MM.1S (cell line): ENCODE results near the gene SNTB2.

Experiments
- DNase-seq: peaks from one replicate; pipeline ENCODE4 v3.0.0-alpha.2; 2015
- H2AFZ ChIP-seq: fragments of 300-600 bp; sonication (generic); 2 replicates; pipeline ENCODE4 v1.6.0; 2016; ENCODE audit warnings: antibody characterized with exemption, low read length
- H3F3A ChIP-seq: fragments of 300-600 bp; sonication (generic); 2 replicates; pipeline ENCODE4 v1.6.1; 2016; ENCODE audit warnings: mild to moderate bottlenecking, antibody characterized with exemption, low read length, moderate library complexity, mixed read lengths; ENCODE audit not compliant: insufficient read depth
- H3K27ac ChIP-seq: fragments of 300-600 bp; sonication (generic); 2 replicates; pipeline ENCODE4 v1.5.1; 2016; ENCODE audit warnings: mild to moderate bottlenecking, low read length
- H3K27me3 ChIP-seq: fragments of 300-600 bp; sonication (generic); replicated peaks from 2 replicates; pipeline ENCODE4 v1.6.0; 2016; ENCODE audit warnings: low read length; ENCODE audit not compliant: insufficient read depth
- H3K36me3 ChIP-seq: fragments of 300-600 bp; sonication (generic); replicated peaks from 2 replicates; pipeline ENCODE4 v1.6.1; 2016; ENCODE audit warnings: mild to moderate bottlenecking, low read length, mixed read lengths; ENCODE audit not compliant: insufficient read depth
- H3K4me1 ChIP-seq: fragments of 300-600 bp; sonication (generic); 2 replicates; pipeline ENCODE4 v1.6.1; 2016; ENCODE audit warnings: low read length, mixed read lengths
- H3K4me2 ChIP-seq: fragments of 300-600 bp; sonication (generic); 2 replicates; pipeline ENCODE4 v1.6.0; 2016; ENCODE audit warnings: low read depth, low read length
- H3K4me3 ChIP-seq: fragments of 300-600 bp; sonication (generic); 2 replicates; pipeline ENCODE4 v1.5.1; 2016; ENCODE audit warnings: low read length, mixed read lengths
- H3K79me2 ChIP-seq: fragments of 300-600 bp; sonication (generic); 2 replicates; pipeline ENCODE4 v1.6.1; 2016; ENCODE audit warnings: mixed run types, low read length, mixed read lengths
- H3K9ac ChIP-seq: fragments of 300-600 bp; sonication (generic); 2 replicates; pipeline ENCODE4 v1.6.1; 2016; ENCODE audit warnings: low read length, mixed read lengths
- H3K9me2 ChIP-seq: fragments of 300-600 bp; sonication (generic); replicated peaks from 2 replicates; pipeline ENCODE4 v1.6.1; 2016; ENCODE audit warnings: mild to moderate bottlenecking, low read length, mixed read lengths; ENCODE audit not compliant: insufficient read depth
- H3K9me3 ChIP-seq: fragments of 300-600 bp; sonication (generic); replicated peaks from 2 replicates; pipeline ENCODE4 v1.6.1; 2016; ENCODE audit warnings: mild to moderate bottlenecking, low read length, mixed read lengths; ENCODE audit not compliant: insufficient read depth
- H4K20me1 ChIP-seq: fragments of 300-600 bp; sonication (generic); 2 replicates; pipeline ENCODE4 v1.6.1; 2016; ENCODE audit warnings: mild to moderate bottlenecking, low read length, moderate library complexity, mixed read lengths; ENCODE audit not compliant: insufficient read depth
- CTCF ChIP-seq: fragments of 300-600 bp; sonication (generic); IDR thresholded peaks from 2 replicates; pipeline ENCODE4 v1.5.1; 2016; ENCODE audit warnings: antibody characterized with exemption, low read length, mixed read lengths
- EZH2 ChIP-seq: fragments of 300-600 bp; sonication (generic); optimal IDR thresholded peaks from 2 replicates; pipeline ENCODE3; 2017; ENCODE audit warnings: low read depth, mild to moderate bottlenecking, antibody characterized with exemption, low read length, mixed read lengths
- EZH2phosphoT487 ChIP-seq: fragments of 300-600 bp; sonication (generic); IDR thresholded peaks from 2 replicates; pipeline ENCODE4 v1.6.1; 2018; ENCODE audit warnings: antibody characterized with exemption, low read length

Gene SNTB2

GRCh38 chr16:69274699-69275235, 87.8 kb downstream of the SNTB2 start:
- Histone ChIP-seq H3F3A (no peaks in the 10 kb centered on the region), H2AFZ (no peak overlapping the region), H3K4me3 (no peak overlapping the region), H3K4me1 (no peaks in the 10 kb centered on the region), H3K27ac (no peak overlapping the region), H3K4me2 (no peak overlapping the region), H3K9me2 (no peaks in the 10 kb centered on the region), H3K79me2 (no peaks in the 10 kb centered on the region), H4K20me1 (no peaks in the 10 kb centered on the region), H3K9me3 (no peaks in the 10 kb centered on the region), H3K27me3 (no peaks in the 10 kb centered on the region), H3K36me3 (no peaks in the 10 kb centered on the region; the same call in none of the 2 replicates), H3K9ac (no peak overlapping the region)
- no peak for TF ChIP-seq EZH2phosphoT487
- DNase-seq = no peak

GRCh38 chr16:69276148-69277115, 89.5 kb downstream of the SNTB2 start:
- no peak overlapping the region for H3K27ac ChIP-seq
- no peak overlapping the region for H3K4me2 ChIP-seq
- H3K79me2 ChIP-seq = no peaks in the 10 kb centered on the region
- H3K9me2 ChIP-seq = no peaks in the 10 kb centered on the region
- no peak overlapping the region for H2AFZ ChIP-seq
- DNase-seq = no peak
- no peaks in the 10 kb centered on the region for H3F3A ChIP-seq
- H3K9ac ChIP-seq = no peak overlapping the region
- no peaks in the 10 kb centered on the region for H4K20me1 ChIP-seq
- no peak for TF ChIP-seq EZH2
- no peak for TF ChIP-seq CTCF
- TF ChIP-seq EZH2phosphoT487 = no peak
- no peaks in the 10 kb centered on the region; the same call in 1 of the 2 replicates for H3K36me3 ChIP-seq
- no peaks in the 10 kb centered on the region for H3K9me3 ChIP-seq
- no peak overlapping the region for H3K4me3 ChIP-seq
- no peaks in the 10 kb centered on the region for H3K4me1 ChIP-seq
- no peaks in the 10 kb centered on the region for H3K27me3 ChIP-seq

GRCh38 chr16:69277413-69277812, 90.4 kb downstream of the SNTB2 start:
- H3K4me2 ChIP-seq = no peak overlapping the region
- H3K27me3 ChIP-seq = no peaks in the 10 kb centered on the region
- H3K9me2 ChIP-seq = no peaks in the 10 kb centered on the region
- H4K20me1 ChIP-seq = no peaks in the 10 kb centered on the region
- no peaks in the 10 kb centered on the region for H3K9me3 ChIP-seq
- no peak overlapping the region for H3K9ac ChIP-seq
- no peaks in the 10 kb centered on the region for H3K79me2 ChIP-seq
- H3F3A ChIP-seq = no peaks in the 10 kb centered on the region
- H3K4me1 ChIP-seq = no peaks in the 10 kb centered on the region
- H3K4me3 ChIP-seq = no peak overlapping the region
- DNase-seq = no peak
- no peaks in the 10 kb centered on the region; the same call in 1 of the 2 replicates for H3K36me3 ChIP-seq
- no peak overlapping the region for H3K27ac ChIP-seq
- no peak for TF ChIP-seq CTCF
- TF ChIP-seq EZH2 = no peak
- no peak for TF ChIP-seq EZH2phosphoT487
- H2AFZ ChIP-seq = no peak overlapping the region
